ENCODE measurements around the gene SAMD8.

DNA sequence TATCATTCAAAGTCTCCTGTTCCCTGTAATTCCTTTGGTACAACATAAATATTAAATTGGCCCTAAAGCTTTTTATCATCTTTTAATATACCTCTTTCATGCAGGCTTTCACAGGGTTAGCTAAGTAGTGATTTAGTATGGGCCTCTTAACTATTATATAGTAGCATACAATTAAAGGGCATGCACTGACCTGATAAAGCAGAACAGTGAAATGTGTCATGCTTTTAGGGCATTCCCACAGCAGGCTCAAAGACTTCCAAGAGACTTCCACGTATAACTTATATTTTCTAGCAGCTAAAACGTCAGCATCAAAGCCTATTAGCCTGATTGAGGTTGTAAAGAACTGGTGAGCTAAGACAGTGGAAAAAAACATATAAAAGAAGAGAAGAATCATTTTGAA, 35.3 kb downstream of the SAMD8 start:
- TF ChIP-seq, protein P1, sequence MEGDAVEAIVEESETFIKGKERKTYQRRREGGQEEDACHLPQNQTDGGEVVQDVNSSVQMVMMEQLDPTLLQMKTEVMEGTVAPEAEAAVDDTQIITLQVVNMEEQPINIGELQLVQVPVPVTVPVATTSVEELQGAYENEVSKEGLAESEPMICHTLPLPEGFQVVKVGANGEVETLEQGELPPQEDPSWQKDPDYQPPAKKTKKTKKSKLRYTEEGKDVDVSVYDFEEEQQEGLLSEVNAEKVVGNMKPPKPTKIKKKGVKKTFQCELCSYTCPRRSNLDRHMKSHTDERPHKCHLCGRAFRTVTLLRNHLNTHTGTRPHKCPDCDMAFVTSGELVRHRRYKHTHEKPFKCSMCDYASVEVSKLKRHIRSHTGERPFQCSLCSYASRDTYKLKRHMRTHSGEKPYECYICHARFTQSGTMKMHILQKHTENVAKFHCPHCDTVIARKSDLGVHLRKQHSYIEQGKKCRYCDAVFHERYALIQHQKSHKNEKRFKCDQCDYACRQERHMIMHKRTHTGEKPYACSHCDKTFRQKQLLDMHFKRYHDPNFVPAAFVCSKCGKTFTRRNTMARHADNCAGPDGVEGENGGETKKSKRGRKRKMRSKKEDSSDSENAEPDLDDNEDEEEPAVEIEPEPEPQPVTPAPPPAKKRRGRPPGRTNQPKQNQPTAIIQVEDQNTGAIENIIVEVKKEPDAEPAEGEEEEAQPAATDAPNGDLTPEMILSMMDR (IDR thresholded peaks at IDR 0.05; ENCODE audit: extremely low read depth in 1 of 2, insufficient read depth in 1 of 2, low read depth in 1 of 2, low read length in 2 of 2): no peak
- TF ChIP-seq POLR2A (IDR thresholded peaks at IDR 0.05; ENCODE audit: low read depth, low read length) (no peak), GATA2 (IDR thresholded peaks at IDR 0.05; ENCODE audit: insufficient read depth, insufficient read length, low read depth, low read length) (no peak), EZH2 (IDR thresholded peaks at IDR 0.05; ENCODE audit: borderline replicate concordance, low read depth, low read length, severe bottlenecking) (no peak), POLR2AphosphoS5 (IDR thresholded peaks at IDR 0.05; ENCODE audit: insufficient read depth, low read depth, low read length) (no peak), MYC (IDR thresholded peaks at IDR 0.05; ENCODE audit: low read depth, low read length) (no peak), FOS (IDR thresholded peaks at IDR 0.05; ENCODE audit: borderline replicate concordance, insufficient read depth, low read length) (no peak)
- TF ChIP-seq, protein P2, sequence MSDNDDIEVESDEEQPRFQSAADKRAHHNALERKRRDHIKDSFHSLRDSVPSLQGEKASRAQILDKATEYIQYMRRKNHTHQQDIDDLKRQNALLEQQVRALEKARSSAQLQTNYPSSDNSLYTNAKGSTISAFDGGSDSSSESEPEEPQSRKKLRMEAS (IDR thresholded peaks at IDR 0.05; ENCODE audit: insufficient read depth, insufficient read length): no peak
